HG02610 (cell line): ENCODE measurements around the gene TRAPPC6A.
A peak's percentile ranks its signal among the peaks of the same experiment; 100 is the strongest.

Source experiments
- ATAC-seq: cut with Tn5 transposase; IDR thresholded peaks from one replicate; pipeline ENCODE4 v1.9.1; 2021; ENCODE audit warnings: mild to moderate bottlenecking, moderate library complexity; ENCODE audit not compliant: unreplicated experiment

TRAPPC6A gene, protein sequence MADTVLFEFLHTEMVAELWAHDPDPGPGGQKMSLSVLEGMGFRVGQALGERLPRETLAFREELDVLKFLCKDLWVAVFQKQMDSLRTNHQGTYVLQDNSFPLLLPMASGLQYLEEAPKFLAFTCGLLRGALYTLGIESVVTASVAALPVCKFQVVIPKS

GRCh38 chr19:45177817-45178261 is at the start of gene TRAPPC6A:
TRAPPC6A (minus strand) TSS chr19:45178237; CDS start chr19:45178218, 19 bp downstream.
- peak; percentile 1 for ATAC-seq

DNA sequence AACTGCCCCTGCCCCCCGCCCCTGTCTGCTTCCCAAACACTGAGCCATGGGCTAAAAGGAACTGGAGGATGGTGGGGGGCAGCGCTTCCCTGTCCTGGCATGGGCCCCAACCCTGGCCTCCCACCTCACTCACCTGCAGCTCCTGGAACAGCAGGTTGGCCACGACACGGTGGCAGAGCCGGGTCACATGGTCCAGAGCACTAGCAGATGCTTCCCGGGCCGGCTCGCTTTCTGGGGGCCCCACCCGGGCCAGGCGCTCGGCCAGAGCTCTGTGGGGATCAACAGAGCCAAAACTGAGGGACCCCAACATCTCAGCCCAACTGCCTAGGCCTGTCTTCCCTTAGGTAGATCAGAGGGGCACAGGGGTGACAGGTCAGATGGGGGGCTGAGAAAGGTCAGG is 46.6 kb upstream of the TRAPPC6A start:
- ATAC-seq, result no peak

DNA sequence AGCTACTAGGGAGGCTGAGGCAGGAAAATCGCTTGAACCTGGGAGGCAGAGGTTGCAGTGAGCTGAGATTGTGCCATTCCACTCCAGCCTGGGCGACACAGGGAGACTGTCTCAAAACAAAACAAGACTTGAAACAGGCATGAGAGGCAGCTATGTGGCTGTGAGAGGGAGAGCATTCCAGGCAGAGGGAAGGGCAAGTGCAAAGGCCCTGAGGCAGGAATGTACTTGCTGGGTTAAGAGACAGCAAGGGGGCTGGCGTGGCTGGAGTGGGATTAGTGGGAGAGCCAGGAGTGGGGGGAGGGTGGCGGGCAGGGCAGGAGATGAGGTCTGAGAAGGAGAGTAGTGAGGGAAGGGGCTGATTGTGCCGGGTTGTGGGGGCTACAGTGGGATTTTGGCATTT is 45.8 kb upstream of the TRAPPC6A start:
- no peak for ATAC-seq

GRCh38 chr19:45222724-45223123 is 44.7 kb upstream of the TRAPPC6A start:
- ATAC-seq, result no peak

GRCh38 chr19:45218911-45219743 is 41.1 kb upstream of the TRAPPC6A start:
- no peak for ATAC-seq

- ATAC-seq, result no peak
Observed at GRCh38 chr19:45218426-45218825, 40.4 kb upstream of the TRAPPC6A start.

DNA sequence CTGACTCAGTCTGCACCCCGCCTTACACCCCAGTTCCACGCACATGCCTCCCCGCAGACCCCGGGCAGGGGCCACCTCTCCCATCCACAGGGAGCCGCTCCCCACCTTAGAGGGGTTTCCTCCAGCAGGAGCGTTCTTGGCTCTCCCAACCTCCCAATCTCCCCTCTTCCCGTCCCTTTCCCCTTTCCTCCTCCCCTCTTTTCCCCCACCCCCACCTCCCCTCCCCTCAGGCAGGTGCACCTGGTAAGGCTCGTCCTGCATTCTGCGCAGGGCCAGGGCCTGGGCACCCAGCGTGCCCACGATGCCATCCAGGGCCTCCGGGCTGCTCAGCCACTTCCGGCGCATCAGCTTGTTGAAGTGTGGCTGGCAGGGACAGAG is 39.9 kb upstream of the TRAPPC6A start:
- no peak for ATAC-seq

DNA sequence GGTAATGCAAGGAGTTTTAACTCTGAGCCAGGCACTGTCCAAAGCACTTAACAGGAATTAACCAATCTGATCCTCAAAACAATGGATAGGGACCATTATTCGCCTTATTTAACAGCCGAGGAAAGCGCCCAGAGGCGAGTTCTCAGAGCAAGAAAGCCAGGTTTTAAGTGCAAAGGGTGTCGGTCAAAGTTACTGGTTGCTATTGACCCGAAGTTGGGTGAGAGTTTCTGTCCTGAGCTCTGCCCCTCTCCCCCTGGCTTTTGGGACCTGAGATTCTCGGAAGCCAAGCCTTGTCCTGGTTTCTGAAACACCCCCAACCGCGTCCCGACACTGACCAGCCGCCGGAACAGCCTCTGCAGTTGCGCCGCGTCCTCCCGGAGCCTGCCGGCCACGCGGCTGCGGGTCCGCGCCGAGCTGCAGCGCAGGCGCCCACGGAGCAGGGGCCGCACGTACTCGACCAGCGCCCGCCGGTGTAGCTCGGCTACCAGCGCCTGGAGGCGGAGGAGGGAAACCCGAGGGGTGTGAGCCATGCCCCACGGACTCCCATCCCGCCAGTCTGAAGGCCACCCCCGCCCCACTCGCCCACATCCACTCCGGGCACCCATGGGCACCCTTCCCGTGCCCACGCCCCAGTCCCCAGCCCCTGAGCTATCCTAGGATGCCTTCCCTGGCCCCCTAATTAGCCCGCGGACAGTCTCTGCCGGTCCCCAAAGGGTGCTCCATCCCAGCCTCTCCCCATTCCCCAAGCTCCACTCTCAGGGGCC is 39.3 kb upstream of the TRAPPC6A start:
- no peak for ATAC-seq

DNA sequence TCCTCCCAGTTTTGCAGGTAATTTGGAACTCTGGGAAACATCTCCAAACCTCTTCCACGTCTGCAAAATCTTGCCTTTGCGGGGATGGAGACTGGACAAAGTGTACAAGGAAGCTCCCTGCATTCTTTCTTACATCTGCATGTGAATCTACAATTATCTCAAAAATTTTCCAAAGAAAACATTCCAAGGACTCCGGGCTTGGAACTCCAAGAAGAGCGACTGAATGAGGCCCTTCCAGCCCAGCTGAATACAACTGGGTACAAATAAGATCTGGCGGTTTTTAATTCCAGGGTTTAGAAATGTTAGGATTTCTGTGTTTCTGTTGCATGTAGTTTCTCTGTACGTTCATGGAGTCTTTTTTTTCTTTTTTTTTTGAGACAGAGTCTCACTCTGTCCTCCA is 38.6 kb upstream of the TRAPPC6A start:
- no peak for ATAC-seq

- no peak for ATAC-seq
Observed at GRCh38 chr19:45215391-45216191, 37.6 kb upstream of the TRAPPC6A start.

DNA sequence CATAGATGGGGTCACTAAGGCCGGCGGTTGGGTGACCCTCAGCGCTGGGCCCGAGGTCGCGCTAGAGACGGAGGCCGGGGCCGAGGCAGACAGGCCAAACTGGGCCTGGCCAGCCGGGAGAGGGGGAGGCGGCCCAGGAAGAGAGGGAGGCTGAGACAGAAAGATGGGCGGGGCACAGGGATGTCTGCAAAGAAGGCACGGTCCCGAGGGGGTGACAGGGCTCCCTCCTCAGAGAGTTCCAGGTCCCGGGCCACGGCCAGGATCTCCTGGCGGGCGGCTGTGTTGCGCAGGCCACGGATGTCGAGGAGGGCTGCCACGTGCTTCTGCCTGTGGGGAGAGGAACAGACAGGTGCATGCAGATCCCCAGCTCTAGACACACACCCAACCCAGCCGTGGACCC is 35.0 kb upstream of the TRAPPC6A start:
- no peak for ATAC-seq

GRCh38 chr19:45211751-45212381 is 33.8 kb upstream of the TRAPPC6A start:
- ATAC-seq, result no peak

GRCh38 chr19:45206328-45206727 is 28.3 kb upstream of the TRAPPC6A start:
- ATAC-seq, result no peak

DNA sequence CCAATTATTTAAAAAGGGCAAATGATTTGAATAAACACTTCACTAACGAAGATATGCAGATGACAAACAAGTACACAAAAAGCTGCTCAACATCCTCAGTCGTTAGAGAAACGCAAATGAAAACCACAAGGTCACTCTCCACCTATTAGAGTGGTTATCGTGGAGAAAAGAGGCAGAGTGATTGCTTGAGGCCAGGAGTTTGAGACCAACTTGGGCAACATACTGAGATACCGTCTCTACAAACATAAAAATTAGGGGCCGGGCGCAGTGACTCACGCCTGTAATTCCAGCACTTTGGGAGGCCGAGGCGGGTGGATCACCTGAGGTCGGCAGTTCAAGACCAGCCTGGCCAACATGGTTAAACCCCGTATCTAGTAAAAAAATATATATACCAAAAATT is 27.8 kb upstream of the TRAPPC6A start:
- ATAC-seq, result no peak

DNA sequence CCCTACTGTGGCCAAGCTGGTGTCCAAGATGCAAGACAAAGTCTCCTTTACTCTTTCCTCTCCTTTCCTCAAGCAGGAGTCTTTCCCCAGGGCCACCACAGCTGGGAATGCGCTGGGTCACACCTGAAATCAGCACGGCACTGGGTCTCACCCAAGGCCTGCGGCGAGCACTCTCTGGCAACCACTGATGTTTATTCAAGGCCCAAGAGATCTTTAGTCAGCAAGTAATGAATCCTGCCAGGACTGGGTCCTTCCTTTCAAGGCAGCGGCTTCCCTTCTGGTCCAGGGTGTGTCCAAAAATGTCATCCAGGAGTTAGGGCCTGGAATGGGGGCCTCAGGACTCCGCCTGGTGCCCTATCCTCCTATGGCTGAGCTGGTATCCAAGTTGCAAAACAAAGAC is 24.6 kb upstream of the TRAPPC6A start:
- no peak for ATAC-seq

DNA sequence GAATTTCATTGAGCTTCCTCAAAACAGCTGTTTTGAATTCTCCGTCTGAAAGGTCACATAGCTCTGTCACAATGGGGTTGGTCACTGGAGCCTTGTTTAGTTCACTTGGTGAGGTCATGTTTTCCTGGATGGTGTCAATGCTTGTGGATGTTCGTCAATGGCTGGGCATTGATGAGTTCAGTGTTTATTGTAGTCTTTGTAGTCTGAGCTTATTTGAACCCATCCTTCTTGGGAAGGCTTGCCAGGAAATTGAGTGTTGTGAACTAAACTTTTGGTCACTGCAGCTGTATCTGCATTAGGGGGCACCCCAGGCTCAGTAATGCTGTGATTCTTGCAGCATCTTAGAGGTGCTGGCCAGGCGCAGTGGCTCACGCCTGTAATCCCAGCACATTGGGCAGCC is 22.5 kb upstream of the TRAPPC6A start:
- no peak for ATAC-seq

GRCh38 chr19:45195764-45196163 is 17.7 kb upstream of the TRAPPC6A start:
- ATAC-seq, result no peak

DNA sequence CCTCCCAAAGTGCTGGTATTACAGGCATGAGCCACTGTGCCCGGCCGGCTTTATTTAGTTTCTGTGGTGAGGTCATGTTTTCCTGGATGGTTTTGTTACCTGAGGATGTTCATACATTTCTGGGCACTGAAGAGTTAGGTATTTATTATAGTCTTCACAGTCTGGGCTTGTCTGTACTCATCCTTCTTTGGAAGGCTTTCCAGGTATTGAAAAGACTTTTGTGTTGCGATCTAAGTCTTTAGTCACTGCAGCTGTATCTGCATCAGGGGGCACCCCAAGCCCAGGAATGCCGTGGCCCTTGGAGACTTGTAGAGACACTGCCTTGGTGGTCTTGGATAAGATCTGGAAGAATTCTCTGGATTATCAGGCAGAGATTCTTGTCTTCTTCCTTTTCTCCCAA is 13.3 kb upstream of the TRAPPC6A start:
- no peak for ATAC-seq

GRCh38 chr19:45189971-45190370 is 11.9 kb upstream of the TRAPPC6A start:
- ATAC-seq, result no peak

- ATAC-seq, result no peak
Observed at GRCh38 chr19:45187421-45188100, 9.5 kb upstream of the TRAPPC6A start.
